ENCODE measurements around the gene PNPLA1.

DNA sequence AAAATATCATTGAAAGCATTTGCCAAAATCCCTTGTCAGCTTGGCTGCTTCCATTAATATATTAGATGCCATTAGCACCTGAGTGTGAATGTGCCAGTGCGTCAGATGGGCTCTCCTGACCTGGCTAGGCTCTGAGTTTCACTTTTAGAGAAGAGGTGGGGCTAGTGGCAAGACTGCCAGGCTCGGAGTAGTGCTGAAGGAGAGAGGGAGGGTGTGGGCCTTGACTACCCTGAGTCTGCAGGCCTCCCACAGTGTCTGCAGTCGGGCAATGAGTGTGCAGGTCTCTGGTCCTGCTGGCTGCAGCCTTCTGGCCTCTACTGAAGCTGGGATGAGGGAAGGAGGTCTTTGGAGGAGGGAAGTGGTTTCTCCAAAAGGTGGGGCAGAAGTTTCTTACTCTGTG is 34.6 kb upstream of the PNPLA1 start:
- TF ChIP-seq ELF4 (IDR thresholded peaks at IDR 0.05) (no peak), PKNOX1 (IDR thresholded peaks at IDR 0.05) (no peak), SP1 (IDR thresholded peaks at IDR 0.05) (no peak), BHLHE40 (IDR thresholded peaks at IDR 0.05; ENCODE audit: borderline replicate concordance) (no peak), HDGF (IDR thresholded peaks at IDR 0.05; ENCODE audit: borderline replicate concordance) (no peak), SUZ12 (IDR thresholded peaks at IDR 0.05) (no peak), FOXM1 (IDR thresholded peaks at IDR 0.05; ENCODE audit: borderline replicate concordance) (no peak), ZNF384 (IDR thresholded peaks at IDR 0.05) (no peak), ARNT (IDR thresholded peaks at IDR 0.05) (no peak)
